Kidney capillary endothelial cell (primary cell): Measurements from ENCODE around the gene SLC6A11.

ENCODE experiments used
- DNase-seq: peaks from one replicate; pipeline ENCODE4 v3.0.0-alpha.2; 2018; ENCODE audit warnings: low spot score

The SLC6A11 gene

GRCh38 chr3:10790713-10791112, 25.3 kb upstream of the SLC6A11 start:
- no peak for DNase-seq

- no peak for DNase-seq
Measured at GRCh38 chr3:10792208-10792607, 23.8 kb upstream of the SLC6A11 start.

- no peak for DNase-seq
Measured at GRCh38 chr3:10798600-10799367, 17.2 kb upstream of the SLC6A11 start.

GRCh38 chr3:10804183-10804648, 11.8 kb upstream of the SLC6A11 start:
- DNase-seq, result no peak

GRCh38 chr3:10806006-10806405, 10.0 kb upstream of the SLC6A11 start:
- no peak for DNase-seq

GRCh38 chr3:10808130-10808735, 7.8 kb upstream of the SLC6A11 start:
- DNase-seq, result no peak

- no peak for DNase-seq
Measured at GRCh38 chr3:10808974-10809373, 7.1 kb upstream of the SLC6A11 start.

- no peak for DNase-seq
Measured at GRCh38 chr3:10810376-10810775, 5.7 kb upstream of the SLC6A11 start.

- no peak for DNase-seq
Measured at GRCh38 chr3:10813425-10813824, 2.6 kb upstream of the SLC6A11 start.

GRCh38 chr3:10814623-10815022, 1.4 kb upstream of the SLC6A11 start:
- DNase-seq, result no peak

- no peak for DNase-seq
Measured at GRCh38 chr3:10815487-10815886, 541 bp upstream of the SLC6A11 start.

- DNase-seq, result no peak
Measured at GRCh38 chr3:10816863-10817253, 830 bp downstream of the SLC6A11 start.

GRCh38 chr3:10817506-10817905, 1.5 kb downstream of the SLC6A11 start:
- DNase-seq, result no peak

- DNase-seq, result no peak
Measured at GRCh38 chr3:10822055-10822454, 6.0 kb downstream of the SLC6A11 start.

GRCh38 chr3:10822708-10823515, 6.9 kb downstream of the SLC6A11 start:
- DNase-seq, result no peak

- no peak for DNase-seq
Measured at GRCh38 chr3:10823516-10823818, 7.4 kb downstream of the SLC6A11 start.

GRCh38 chr3:10824468-10824867, 8.4 kb downstream of the SLC6A11 start:
- no peak for DNase-seq

- no peak for DNase-seq
Measured at GRCh38 chr3:10833855-10834414, 17.9 kb downstream of the SLC6A11 start.

GRCh38 chr3:10834951-10835350, 18.9 kb downstream of the SLC6A11 start:
- no peak for DNase-seq

- DNase-seq, result no peak
Measured at GRCh38 chr3:10835406-10835805, 19.4 kb downstream of the SLC6A11 start.

- DNase-seq, result no peak
Measured at GRCh38 chr3:10836676-10837075, 20.6 kb downstream of the SLC6A11 start.

GRCh38 chr3:10837849-10838248, 21.8 kb downstream of the SLC6A11 start:
- DNase-seq, result no peak

- no peak for DNase-seq
Measured at GRCh38 chr3:10839167-10839566, 23.1 kb downstream of the SLC6A11 start.
